Endothelial cell of umbilical vein (primary cell): ENCODE results near the gene COL7A1. TPM values are rescaled to one million over a fixed set of nuclear protein-coding genes. Genes with fewer than 3 reads are reported as not detected.

Experiments
- BruUV-seq: library from RNA; stranded (reverse); fragments of 400-500 nt; replicated peaks from 2 replicates; lab custom pipeline; 2021; lab: Mats Ljungman, UMichigan
- CTCF ChIA-PET: fragments of 300-600, 350-600 bp; sonication (Branson Sonifier 250); formaldehyde crosslinking; loops from one replicate; lab custom pipeline; 2021; ENCODE audit warnings: antibody characterized with exemption, inconsistent platforms; lab: Charles Lee
- POLR2A ChIA-PET: fragments of 300-600, 350-600 bp; sonication (Branson Sonifier 250); formaldehyde crosslinking; loops from one replicate; lab custom pipeline; 2021; ENCODE audit warnings: antibody characterized with exemption, inconsistent platforms; lab: Charles Lee
- DNase-seq: peaks from one replicate; pipeline ENCODE4 v3.0.0-alpha.2; 2011; ENCODE audit warnings: low read depth, low spot score
- FAIRE-seq: peaks from 2 replicates; lab custom pipeline; 2011; peaks lifted over from hg19 to GRCh38; lab: Jason Lieb, UNC
- H2AFZ ChIP-seq: 2 replicates; pipeline ENCODE4 v1.6.0; 2012; ENCODE audit warnings: low read depth, low read length, control low read depth, inconsistent platforms
- H3K27ac ChIP-seq: 2 replicates; pipeline ENCODE4 v1.5.1; 2011; ENCODE audit warnings: low read depth, mild to moderate bottlenecking, control low read depth, low read length, moderate library complexity; ENCODE audit not compliant: insufficient read depth
- H3K27me3 ChIP-seq, 2 experiments: 2 replicates each; pipeline versions ENCODE4 v1.6.0 to v1.6.1; 2011; ENCODE audit warnings: low read length in 2 of 2, mixed read lengths in 1 of 2; ENCODE audit not compliant: control insufficient read depth in 2 of 2, insufficient read depth in 2 of 2
- H3K36me3 ChIP-seq, 2 experiments: 2 replicates in 1 of 2; 3 replicates in 1 of 2; pipeline ENCODE4 v1.5.1; 2011; ENCODE audit warnings: low read length in 2 of 2, mild to moderate bottlenecking in 1 of 2, moderate library complexity in 1 of 2; ENCODE audit not compliant: control insufficient read depth in 2 of 2, insufficient read depth in 2 of 2; ENCODE audit errors: extremely low read depth in 1 of 2
- H3K4me1 ChIP-seq: 3 replicates; pipeline ENCODE4 v1.5.1; 2011; ENCODE audit warnings: mild to moderate bottlenecking, low read length; ENCODE audit not compliant: control insufficient read depth, insufficient read depth; ENCODE audit errors: extremely low read depth
- H3K4me2 ChIP-seq: 2 replicates; pipeline ENCODE4 v1.6.1; 2011; ENCODE audit warnings: low read length, control low read depth, mixed read lengths; ENCODE audit not compliant: insufficient read depth
- H3K4me3 ChIP-seq, 3 experiments: fragments of 200-600 bp in 1 of 3; sonication (generic), shearing (Covaris generic) in 1 of 3; replicated peaks in 1 of 3; 2 replicates each; pipeline ENCODE4 v1.5.1; 2011 to 2016; ENCODE audit warnings: control low read depth in 3 of 3, low read length in 3 of 3, mild to moderate bottlenecking in 2 of 3, inconsistent platforms in 1 of 3, low read depth in 1 of 3, moderate library complexity in 1 of 3; ENCODE audit not compliant: insufficient read depth in 1 of 3
- H3K79me2 ChIP-seq: 2 replicates; pipeline ENCODE4 v1.6.0; 2012; ENCODE audit warnings: low read length, inconsistent platforms; ENCODE audit not compliant: control insufficient read depth, insufficient read depth
- H3K9ac ChIP-seq: replicated peaks from 2 replicates; pipeline ENCODE3; 2011; ENCODE audit warnings: low read length, control low read depth; ENCODE audit not compliant: insufficient read depth; ENCODE audit errors: extremely low read depth
- H3K9me1 ChIP-seq: replicated peaks from 3 replicates; pipeline ENCODE4 v1.6.0; 2011; ENCODE audit warnings: mild to moderate bottlenecking, low read length; ENCODE audit not compliant: control insufficient read depth, insufficient read depth; ENCODE audit errors: extremely low read depth
- H3K9me3 ChIP-seq: replicated peaks from 2 replicates; pipeline ENCODE4 v1.5.1; 2012; ENCODE audit warnings: low read length, inconsistent platforms; ENCODE audit not compliant: control insufficient read depth, insufficient read depth
- H4K20me1 ChIP-seq: replicated peaks from 2 replicates; pipeline ENCODE3; 2011; ENCODE audit warnings: mild to moderate bottlenecking, low read length; ENCODE audit not compliant: control insufficient read depth, insufficient read depth; ENCODE audit errors: extremely low read depth
- EZH2 ChIP-seq: IDR thresholded peaks from 2 replicates; pipeline ENCODE4 v1.6.1; 2012; ENCODE audit warnings: borderline replicate concordance, low read depth, mild to moderate bottlenecking, moderate library complexity, low read length, inconsistent platforms; ENCODE audit not compliant: severe bottlenecking
- FOS ChIP-seq: IDR thresholded peaks from 2 replicates; pipeline ENCODE4 v1.6.1; 2011; ENCODE audit warnings: mild to moderate bottlenecking, low read length, moderate library complexity, borderline replicate concordance; ENCODE audit not compliant: insufficient read depth
- GATA2 ChIP-seq: IDR thresholded peaks from 2 replicates; pipeline ENCODE4 v1.7.0; 2011; ENCODE audit warnings: low read depth, mild to moderate bottlenecking, moderate library complexity, mixed read lengths, low read length; ENCODE audit not compliant: insufficient read length, insufficient read depth
- JUN ChIP-seq: IDR thresholded peaks from 2 replicates; pipeline ENCODE4 v1.6.1; 2011; ENCODE audit warnings: borderline replicate concordance, low read depth; ENCODE audit not compliant: insufficient read length, insufficient read depth
- MYC ChIP-seq: IDR thresholded peaks from one replicate; pipeline ENCODE4 v1.6.1; 2011; ENCODE audit warnings: mild to moderate bottlenecking, low read depth, low read length
- POLR2A ChIP-seq: IDR thresholded peaks from 2 replicates; pipeline ENCODE4 v1.6.1; 2012; ENCODE audit warnings: low read depth, mild to moderate bottlenecking, control low read depth, low read length
- POLR2AphosphoS5 ChIP-seq: IDR thresholded peaks from 2 replicates; pipeline ENCODE4 v1.6.1; 2012; ENCODE audit warnings: low read depth, mild to moderate bottlenecking, control low read depth, low read length, moderate library complexity; ENCODE audit not compliant: insufficient read depth
- dilution Hi-C: fragments of 300-500 bp; cut with MboI; formaldehyde crosslinking; loops from one replicate; pipeline ENCODE4 v1.15.0; 2019; ENCODE audit warnings: low sequenced_read_pairs; ENCODE audit not compliant: extremely low pct_ligation_motif_present
- intact Hi-C: fragments of 100-400 bp; cut with micrococcal nuclease; formaldehyde crosslinking; loops from one replicate; pipeline ENCODE4 v1.10.0; 2022
- polyA plus RNA-seq, 4 experiments: library from polyadenylated mRNA; depleted of rRNA in 3 of 4; stranded (reverse) in 3 of 4; unstranded in 1 of 4; fragments of >200 nt; gene quantifications; 2 replicates each; pipeline versions ENCODE4 v1.2.1 to v1.2.3, GENCODE V29; 2011 to 2012; ENCODE audit warnings: missing spikeins in 1 of 4
- total RNA-seq: library from RNA; stranded (reverse); gene quantifications from 2 replicates; pipeline ENCODE4 v1.2.3, GENCODE V29; 2021
- TF ChIP-seq, protein P1 (sequence below), 2 donors: IDR thresholded peaks; 1 replicate in 1 of 2; 2 replicates in 1 of 2; pipeline ENCODE4 v1.5.1; 2011; ENCODE audit warnings: low read length in 2 of 2, mild to moderate bottlenecking in 2 of 2, moderate library complexity in 2 of 2, control low read depth in 1 of 2, inconsistent platforms in 1 of 2, low read depth in 1 of 2; ENCODE audit not compliant: insufficient read depth in 1 of 2; ENCODE audit errors: extremely low read depth in 1 of 2
- TF ChIP-seq, protein P2 (sequence below): IDR thresholded peaks from 2 replicates; pipeline ENCODE4 v1.6.1; 2011; ENCODE audit not compliant: insufficient read depth, insufficient read length

The COL7A1 gene
- total and polyA plus RNA-seq, 2 donors (not counting 3 experiments of a cell fraction or from before 2014, with no cell fraction given) = 0.55 to 1.9 TPM

DNA sequence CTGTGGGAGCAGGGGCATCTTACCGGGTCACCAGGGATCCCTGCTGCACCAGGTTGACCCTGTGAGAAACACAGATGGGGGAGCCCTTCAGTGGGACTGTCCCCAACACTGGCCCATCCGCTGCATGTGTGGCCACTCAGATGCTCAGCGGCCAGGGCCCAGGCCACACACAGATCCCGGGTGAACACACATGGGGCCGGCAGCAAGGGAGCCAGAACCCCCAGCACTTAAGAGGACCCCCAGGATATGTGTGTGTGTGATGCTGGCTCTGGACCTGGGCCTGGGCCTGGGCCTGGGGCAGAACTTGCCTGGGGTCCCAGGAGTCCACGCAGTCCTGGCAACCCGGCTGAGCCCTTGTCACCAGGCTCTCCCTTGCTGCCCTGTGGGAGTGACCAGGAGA lies 26.7 kb downstream of the COL7A1 start:
- no peak overlapping the region for H3K27ac ChIP-seq
- CTCF ChIA-PET = interaction anchor here (1.1 kb wide), 1 partner anchor 132 kb away, joined by 3 read pairs; no protein-coding TSS in a partner anchor
- H3K9me3 ChIP-seq = no peaks in the 10 kb centered on the region
- H3K4me3 ChIP-seq = no peak overlapping the region
- H4K20me1 ChIP-seq = no peaks in the 10 kb centered on the region
- no peaks in the 10 kb centered on the region for H3K27me3 ChIP-seq
- DNase-seq = no peak
- no peak overlapping the region for H2AFZ ChIP-seq
- H3K36me3 ChIP-seq = no peaks in the 10 kb centered on the region
- POLR2A ChIA-PET = no interaction called here
- peaks cover 10% of the 10 kb centered on the region for H3K4me1 ChIP-seq
- TF ChIP-seq, protein P1, sequence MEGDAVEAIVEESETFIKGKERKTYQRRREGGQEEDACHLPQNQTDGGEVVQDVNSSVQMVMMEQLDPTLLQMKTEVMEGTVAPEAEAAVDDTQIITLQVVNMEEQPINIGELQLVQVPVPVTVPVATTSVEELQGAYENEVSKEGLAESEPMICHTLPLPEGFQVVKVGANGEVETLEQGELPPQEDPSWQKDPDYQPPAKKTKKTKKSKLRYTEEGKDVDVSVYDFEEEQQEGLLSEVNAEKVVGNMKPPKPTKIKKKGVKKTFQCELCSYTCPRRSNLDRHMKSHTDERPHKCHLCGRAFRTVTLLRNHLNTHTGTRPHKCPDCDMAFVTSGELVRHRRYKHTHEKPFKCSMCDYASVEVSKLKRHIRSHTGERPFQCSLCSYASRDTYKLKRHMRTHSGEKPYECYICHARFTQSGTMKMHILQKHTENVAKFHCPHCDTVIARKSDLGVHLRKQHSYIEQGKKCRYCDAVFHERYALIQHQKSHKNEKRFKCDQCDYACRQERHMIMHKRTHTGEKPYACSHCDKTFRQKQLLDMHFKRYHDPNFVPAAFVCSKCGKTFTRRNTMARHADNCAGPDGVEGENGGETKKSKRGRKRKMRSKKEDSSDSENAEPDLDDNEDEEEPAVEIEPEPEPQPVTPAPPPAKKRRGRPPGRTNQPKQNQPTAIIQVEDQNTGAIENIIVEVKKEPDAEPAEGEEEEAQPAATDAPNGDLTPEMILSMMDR (IDR thresholded peaks at IDR 0.05; ENCODE audit: extremely low read depth in 1 of 2, insufficient read depth in 1 of 2, low read depth in 1 of 2, low read length in 2 of 2) = no peak
- TF ChIP-seq FOS (no peak), GATA2 (no peak), MYC (no peak), POLR2A (no peak), JUN (no peak), POLR2AphosphoS5 (no peak), EZH2 (no peak)
- TF ChIP-seq, protein P2, sequence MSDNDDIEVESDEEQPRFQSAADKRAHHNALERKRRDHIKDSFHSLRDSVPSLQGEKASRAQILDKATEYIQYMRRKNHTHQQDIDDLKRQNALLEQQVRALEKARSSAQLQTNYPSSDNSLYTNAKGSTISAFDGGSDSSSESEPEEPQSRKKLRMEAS = no peak
- dilution Hi-C loops (no loop called here), intact Hi-C loops (no loop called here)
- no peaks in the 10 kb centered on the region for H3K79me2 ChIP-seq
- no TSS peak for BruUV-seq
- FAIRE-seq = no peak
- no peaks in the 10 kb centered on the region for H3K9me1 ChIP-seq
- no peak overlapping the region for H3K4me2 ChIP-seq
- no peak overlapping the region for H3K9ac ChIP-seq
